HL-60 (cell line): ENCODE results near the gene RFX7.

Experiments
- DNase-seq, 2 experiments: peaks; one replicate each; pipeline ENCODE4 v3.0.0-alpha.2; 2010 to 2020; ENCODE audit warnings: low read depth in 1 of 2, low spot score in 1 of 2
- H3K27ac ChIP-seq: fragments of 250-450 bp; sonication (Bioruptor Pico); replicated peaks from 2 replicates; pipeline ENCODE4 v1.5.1; 2020; ENCODE audit warnings: mild to moderate bottlenecking, moderate library complexity
- H3K27me3 ChIP-seq: fragments of 250-450 bp; sonication (Bioruptor Pico); 2 replicates; pipeline ENCODE4 v1.5.1; 2021; ENCODE audit warnings: mild to moderate bottlenecking, moderate library complexity; ENCODE audit not compliant: insufficient read depth, poor library complexity, severe bottlenecking
- H3K4me3 ChIP-seq: replicated peaks from 2 replicates; pipeline ENCODE4 v1.5.1; 2011; ENCODE audit warnings: mild to moderate bottlenecking, control low read depth, low read length; ENCODE audit not compliant: insufficient read depth
- GABPA ChIP-seq: IDR thresholded peaks from 2 replicates; pipeline ENCODE4 v1.6.1; 2012; ENCODE audit warnings: low read depth
- POLR2AphosphoS5 ChIP-seq: IDR thresholded peaks from 2 replicates; pipeline ENCODE4 v1.6.1; 2012; ENCODE audit warnings: low read depth
- SPI1 ChIP-seq: IDR thresholded peaks from 2 replicates; pipeline ENCODE4 v1.6.1; 2012; ENCODE audit warnings: low read depth, mild to moderate bottlenecking, borderline replicate concordance
- TF ChIP-seq, protein P1 (sequence below): IDR thresholded peaks from one replicate; pipeline ENCODE4 v1.5.1; 2011; ENCODE audit warnings: low read length, control low read depth, inconsistent platforms; ENCODE audit not compliant: insufficient read depth
- TF ChIP-seq, protein P2 (sequence below): IDR thresholded peaks from 2 replicates; pipeline ENCODE4 v1.6.1; 2012; ENCODE audit warnings: low read depth; ENCODE audit not compliant: insufficient replicate concordance

Gene RFX7

DNA sequence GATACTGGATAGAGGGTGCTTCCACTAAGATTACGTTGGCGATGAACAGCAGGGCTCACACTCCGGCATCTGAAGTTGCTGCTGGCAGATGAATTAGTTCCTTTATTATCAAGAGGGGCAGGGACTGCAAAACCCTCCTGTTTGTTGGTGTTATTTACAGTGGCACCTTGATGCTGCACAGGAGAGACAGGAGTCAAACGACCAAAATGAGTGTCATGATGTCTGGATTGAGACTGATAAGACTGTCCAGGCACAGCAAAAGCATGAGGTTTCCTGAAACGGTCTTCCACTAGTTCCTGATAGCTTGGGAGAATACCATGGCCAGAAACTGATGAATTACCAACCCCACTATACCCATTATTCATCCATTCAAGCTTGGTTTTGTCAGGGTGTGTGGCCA lies 149.5 kb downstream of the RFX7 start:
- DNase-seq: no peak
- TF ChIP-seq, protein P1, sequence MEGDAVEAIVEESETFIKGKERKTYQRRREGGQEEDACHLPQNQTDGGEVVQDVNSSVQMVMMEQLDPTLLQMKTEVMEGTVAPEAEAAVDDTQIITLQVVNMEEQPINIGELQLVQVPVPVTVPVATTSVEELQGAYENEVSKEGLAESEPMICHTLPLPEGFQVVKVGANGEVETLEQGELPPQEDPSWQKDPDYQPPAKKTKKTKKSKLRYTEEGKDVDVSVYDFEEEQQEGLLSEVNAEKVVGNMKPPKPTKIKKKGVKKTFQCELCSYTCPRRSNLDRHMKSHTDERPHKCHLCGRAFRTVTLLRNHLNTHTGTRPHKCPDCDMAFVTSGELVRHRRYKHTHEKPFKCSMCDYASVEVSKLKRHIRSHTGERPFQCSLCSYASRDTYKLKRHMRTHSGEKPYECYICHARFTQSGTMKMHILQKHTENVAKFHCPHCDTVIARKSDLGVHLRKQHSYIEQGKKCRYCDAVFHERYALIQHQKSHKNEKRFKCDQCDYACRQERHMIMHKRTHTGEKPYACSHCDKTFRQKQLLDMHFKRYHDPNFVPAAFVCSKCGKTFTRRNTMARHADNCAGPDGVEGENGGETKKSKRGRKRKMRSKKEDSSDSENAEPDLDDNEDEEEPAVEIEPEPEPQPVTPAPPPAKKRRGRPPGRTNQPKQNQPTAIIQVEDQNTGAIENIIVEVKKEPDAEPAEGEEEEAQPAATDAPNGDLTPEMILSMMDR: no peak
- TF ChIP-seq, protein P2, sequence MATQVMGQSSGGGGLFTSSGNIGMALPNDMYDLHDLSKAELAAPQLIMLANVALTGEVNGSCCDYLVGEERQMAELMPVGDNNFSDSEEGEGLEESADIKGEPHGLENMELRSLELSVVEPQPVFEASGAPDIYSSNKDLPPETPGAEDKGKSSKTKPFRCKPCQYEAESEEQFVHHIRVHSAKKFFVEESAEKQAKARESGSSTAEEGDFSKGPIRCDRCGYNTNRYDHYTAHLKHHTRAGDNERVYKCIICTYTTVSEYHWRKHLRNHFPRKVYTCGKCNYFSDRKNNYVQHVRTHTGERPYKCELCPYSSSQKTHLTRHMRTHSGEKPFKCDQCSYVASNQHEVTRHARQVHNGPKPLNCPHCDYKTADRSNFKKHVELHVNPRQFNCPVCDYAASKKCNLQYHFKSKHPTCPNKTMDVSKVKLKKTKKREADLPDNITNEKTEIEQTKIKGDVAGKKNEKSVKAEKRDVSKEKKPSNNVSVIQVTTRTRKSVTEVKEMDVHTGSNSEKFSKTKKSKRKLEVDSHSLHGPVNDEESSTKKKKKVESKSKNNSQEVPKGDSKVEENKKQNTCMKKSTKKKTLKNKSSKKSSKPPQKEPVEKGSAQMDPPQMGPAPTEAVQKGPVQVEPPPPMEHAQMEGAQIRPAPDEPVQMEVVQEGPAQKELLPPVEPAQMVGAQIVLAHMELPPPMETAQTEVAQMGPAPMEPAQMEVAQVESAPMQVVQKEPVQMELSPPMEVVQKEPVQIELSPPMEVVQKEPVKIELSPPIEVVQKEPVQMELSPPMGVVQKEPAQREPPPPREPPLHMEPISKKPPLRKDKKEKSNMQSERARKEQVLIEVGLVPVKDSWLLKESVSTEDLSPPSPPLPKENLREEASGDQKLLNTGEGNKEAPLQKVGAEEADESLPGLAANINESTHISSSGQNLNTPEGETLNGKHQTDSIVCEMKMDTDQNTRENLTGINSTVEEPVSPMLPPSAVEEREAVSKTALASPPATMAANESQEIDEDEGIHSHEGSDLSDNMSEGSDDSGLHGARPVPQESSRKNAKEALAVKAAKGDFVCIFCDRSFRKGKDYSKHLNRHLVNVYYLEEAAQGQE: no peak
- H3K27ac ChIP-seq: no peak overlapping the region

DNA sequence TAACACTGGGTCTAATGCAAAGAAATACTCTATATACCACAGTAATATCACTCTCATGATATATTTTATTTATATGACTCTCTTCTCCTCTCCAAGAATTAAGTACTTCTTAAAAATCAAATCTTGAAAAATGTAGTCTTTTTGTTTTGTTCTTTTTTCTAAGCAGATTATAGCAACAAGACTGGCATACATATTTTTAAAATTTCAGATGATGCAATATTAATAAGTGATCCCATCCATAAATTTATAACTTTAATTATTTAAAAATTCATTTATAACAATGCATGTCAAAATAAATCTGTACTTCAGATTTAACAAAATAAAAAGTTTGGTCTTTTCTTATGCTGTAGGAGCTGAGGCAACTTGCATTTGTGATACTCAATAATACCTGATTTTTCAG lies 155.3 kb downstream of the RFX7 start:
- no peak for DNase-seq
- TF ChIP-seq, protein P1: no peak
- TF ChIP-seq POLR2AphosphoS5 (no peak), GABPA (no peak), SPI1 (no peak)
- TF ChIP-seq, protein P2: no peak

More for the DNA sequence above, 149.5 kb downstream of the RFX7 start:
- Histone ChIP-seq H3K4me3 (no peak overlapping the region), H3K27me3 (no peaks in the 10 kb centered on the region)

DNA sequence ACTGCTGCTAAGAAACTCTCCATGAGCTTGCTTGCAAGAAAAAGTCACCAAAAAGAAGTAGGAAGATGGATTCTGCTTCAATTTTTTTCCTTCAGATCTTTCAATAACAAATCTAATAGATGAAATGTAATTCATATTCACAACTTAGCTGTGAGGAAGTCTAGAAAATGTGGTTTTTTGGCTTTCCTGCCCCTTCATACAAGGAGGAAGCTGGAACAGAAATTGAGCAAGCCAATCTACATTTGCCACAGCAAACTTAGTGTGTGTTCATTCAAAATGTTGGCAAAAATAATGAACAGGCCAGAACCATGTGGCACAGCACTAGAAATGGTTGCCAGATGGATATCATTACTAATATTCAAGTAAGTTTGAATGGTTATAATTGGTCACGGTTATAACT lies 157.1 kb downstream of the RFX7 start:
- DNase-seq: peak; percentile 30 to 76
- no peak overlapping the region for H3K4me3 ChIP-seq
- peak overlapping the region; percentile 54 for H3K27ac ChIP-seq
- H3K27me3 ChIP-seq: no peaks in the 10 kb centered on the region
- TF ChIP-seq, protein P1: no peak
- peak; percentile 89 for TF ChIP-seq SPI1

More for the DNA sequence above, 155.3 kb downstream of the RFX7 start:
- no peaks in the 10 kb centered on the region for H3K27me3 ChIP-seq
- H3K4me3 ChIP-seq: no peak overlapping the region
- no peak overlapping the region for H3K27ac ChIP-seq

DNA sequence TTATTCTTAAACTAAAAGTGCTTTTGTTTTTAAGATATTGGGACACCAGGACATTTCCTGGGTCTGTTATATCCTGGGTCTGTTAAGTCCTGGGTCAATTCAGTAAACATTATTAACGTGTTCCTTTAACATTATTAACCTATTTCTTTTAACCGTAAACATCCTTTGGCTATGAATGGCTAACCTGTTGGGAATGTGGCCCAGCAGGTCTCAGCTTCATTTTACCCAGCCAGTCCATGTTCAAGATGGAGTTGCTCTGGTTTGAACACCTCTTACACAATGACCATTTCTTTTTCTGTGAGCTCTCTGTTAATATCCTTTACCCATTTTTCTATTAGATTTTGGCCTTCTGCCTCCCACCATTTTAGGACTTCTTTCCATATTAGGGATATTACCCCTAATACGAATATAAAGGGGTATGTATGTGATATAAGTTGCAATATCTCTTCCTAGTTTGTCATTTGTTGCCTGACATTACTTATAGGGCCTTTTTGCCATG lies 161.4 kb downstream of the RFX7 start:
- no peak overlapping the region for H3K27ac ChIP-seq
- no peak overlapping the region for H3K4me3 ChIP-seq
- DNase-seq: no peak
- no peak for TF ChIP-seq POLR2AphosphoS5
- TF ChIP-seq, protein P2: no peak
- TF ChIP-seq SPI1: no peak
- no peak for TF ChIP-seq GABPA
- TF ChIP-seq, protein P1: no peak
- no peaks in the 10 kb centered on the region for H3K27me3 ChIP-seq
